H1 (cell line): ENCODE data around the gene ATPAF1. TPM values are rescaled to one million over a fixed set of nuclear protein-coding genes. Genes with fewer than 3 reads are reported as not detected.

Source experiments
- CTCF ChIA-PET: fragments of 300-600 bp; sonication (Branson Sonifier 250); formaldehyde crosslinking; loops from one replicate; lab custom pipeline; 2021; ENCODE audit not compliant: partially characterized antibody; lab: Charles Lee
- POLR2A ChIA-PET: fragments of 300-600 bp; sonication (Branson Sonifier 250); formaldehyde crosslinking; loops from one replicate; lab custom pipeline; 2021; ENCODE audit warnings: inconsistent platforms; ENCODE audit not compliant: partially characterized antibody; lab: Charles Lee
- DNase-seq, 2 experiments: peaks; one replicate each; pipeline versions ENCODE4 v3.0.0 to v3.0.0-alpha.2; 2010 to 2022; ENCODE audit warnings: low spot score in 2 of 2, low read depth in 1 of 2, mixed read lengths in 1 of 2
- FAIRE-seq: peaks from 2 replicates; lab custom pipeline; 2011; peaks lifted over from hg19 to GRCh38; lab: Jason Lieb, UNC
- H2AFZ ChIP-seq: 2 replicates; pipeline ENCODE4 v1.8.1; 2012; ENCODE audit warnings: low read length, inconsistent platforms
- H2AK5ac ChIP-seq: 2 replicates; pipeline ENCODE4 v1.6.1; 2013; ENCODE audit warnings: low read depth, low read length
- H2BK120ac ChIP-seq: replicated peaks from 2 replicates; pipeline ENCODE3; 2013; ENCODE audit warnings: low read depth, low read length, inconsistent platforms
- H2BK12ac ChIP-seq: 2 replicates; pipeline ENCODE4 v1.6.1; 2013; ENCODE audit warnings: low read depth, low read length
- H2BK15ac ChIP-seq: 2 replicates; pipeline ENCODE4 v1.6.1; 2013; ENCODE audit warnings: low read length
- H2BK20ac ChIP-seq: 2 replicates; pipeline ENCODE4 v1.6.1; 2013; ENCODE audit warnings: low read length
- H2BK5ac ChIP-seq: 2 replicates; pipeline ENCODE4 v1.6.1; 2013; ENCODE audit warnings: low read depth, low read length
- H3K14ac ChIP-seq: 2 replicates; pipeline ENCODE4 v1.6.1; 2013; ENCODE audit warnings: inconsistent platforms; ENCODE audit not compliant: insufficient read length
- H3K18ac ChIP-seq: 2 replicates; pipeline ENCODE4 v1.6.1; 2013; ENCODE audit warnings: low read length; ENCODE audit errors: extremely low read depth
- H3K23ac ChIP-seq: 2 replicates; pipeline ENCODE4 v1.6.1; 2013; ENCODE audit warnings: inconsistent platforms; ENCODE audit not compliant: insufficient read length
- H3K23me2 ChIP-seq: 2 replicates; pipeline ENCODE4 v1.6.1; 2013; ENCODE audit warnings: low read depth, low read length
- H3K27ac ChIP-seq: 2 replicates; pipeline ENCODE4 v1.6.1; 2011; ENCODE audit warnings: low read depth, low read length, inconsistent platforms
- H3K27me3 ChIP-seq, 4 experiments: replicated peaks in 1 of 4; 1 replicate in 1 of 4; 2 replicates in 3 of 4; pipeline versions ENCODE4 v1.6.1 to v1.8.1; 2011 to 2013; ENCODE audit warnings: low read length in 3 of 4, mild to moderate bottlenecking in 3 of 4, inconsistent platforms in 2 of 4, mixed read lengths in 2 of 4, moderate library complexity in 1 of 4; ENCODE audit not compliant: control insufficient read depth in 3 of 4, insufficient read depth in 3 of 4; ENCODE audit errors: extremely low read depth in 1 of 4
- H3K36me3 ChIP-seq, 4 experiments: 2 replicates each; pipeline versions ENCODE4 v1.6.1 to v1.8.1; 2011 to 2013; ENCODE audit warnings: mild to moderate bottlenecking in 4 of 4, low read length in 3 of 4, moderate library complexity in 2 of 4, control low read depth in 1 of 4, inconsistent platforms in 1 of 4; ENCODE audit not compliant: insufficient read depth in 4 of 4, control insufficient read depth in 2 of 4
- H3K4ac ChIP-seq: replicated peaks from 2 replicates; pipeline ENCODE3; 2013; ENCODE audit warnings: low read length, low read depth, mixed read lengths, inconsistent platforms; ENCODE audit not compliant: insufficient read length
- H3K4me1 ChIP-seq, 4 experiments: replicated peaks in 1 of 4; 1 replicate in 1 of 4; 2 replicates in 3 of 4; pipeline versions ENCODE4 v1.6.1 to v1.8.1; 2011 to 2013; ENCODE audit warnings: low read length in 3 of 4, inconsistent platforms in 2 of 4, mixed read lengths in 1 of 4; ENCODE audit not compliant: insufficient read depth in 4 of 4, control insufficient read depth in 3 of 4
- H3K4me2 ChIP-seq, 2 experiments: 2 replicates each; pipeline versions ENCODE4 v1.6.1 to v1.8.1; 2011 to 2013; ENCODE audit warnings: low read depth in 2 of 2, low read length in 2 of 2, control low read depth in 1 of 2, inconsistent platforms in 1 of 2, mild to moderate bottlenecking in 1 of 2; ENCODE audit not compliant: insufficient read depth in 1 of 2
- H3K4me3 ChIP-seq, 4 experiments: fragments of 200-600, 300-600 bp in 1 of 4; sonication (generic), shearing (Covaris generic), sonication (Bioruptor Twin) in 1 of 4; 2 replicates each; pipeline versions ENCODE4 v1.5.1 to v1.8.1; 2011 to 2016; ENCODE audit warnings: low read length in 4 of 4, low read depth in 3 of 4, control low read depth in 2 of 4, inconsistent platforms in 2 of 4, mild to moderate bottlenecking in 2 of 4, mixed read lengths in 1 of 4, moderate library complexity in 1 of 4; ENCODE audit not compliant: insufficient read depth in 2 of 4; ENCODE audit errors: extremely low read depth in 1 of 4
- H3K56ac ChIP-seq: replicated peaks from 2 replicates; pipeline ENCODE3; 2013; ENCODE audit warnings: low read depth, mild to moderate bottlenecking, mixed read lengths, low read length, inconsistent platforms; ENCODE audit not compliant: insufficient read length
- H3K79me1 ChIP-seq: 2 replicates; pipeline ENCODE4 v1.6.1; 2013; ENCODE audit warnings: low read depth, low read length, control low read depth
- H3K79me2 ChIP-seq, 2 experiments: 2 replicates each; pipeline versions ENCODE4 v1.6.1 to v1.8.1; 2012 to 2013; ENCODE audit warnings: low read length in 2 of 2, mild to moderate bottlenecking in 2 of 2, inconsistent platforms in 1 of 2; ENCODE audit not compliant: insufficient read depth in 2 of 2, control insufficient read depth in 1 of 2
- H3K9ac ChIP-seq, 4 experiments: replicated peaks in 1 of 4; 1 replicate in 1 of 4; 2 replicates in 3 of 4; pipeline versions ENCODE4 v1.6.1 to v1.8.1; 2011 to 2013; ENCODE audit warnings: low read depth in 3 of 4, low read length in 3 of 4, control low read depth in 2 of 4, mild to moderate bottlenecking in 2 of 4, moderate library complexity in 2 of 4, inconsistent platforms in 1 of 4; ENCODE audit errors: extremely low read depth in 1 of 4
- H3K9me3 ChIP-seq, 2 experiments: 2 replicates each; pipeline versions ENCODE4 v1.6.1 to v1.8.1; 2012 to 2013; ENCODE audit warnings: mild to moderate bottlenecking in 2 of 2, moderate library complexity in 2 of 2, control low read depth in 1 of 2, inconsistent platforms in 1 of 2, low read depth in 1 of 2, low read length in 1 of 2, mixed read lengths in 1 of 2; ENCODE audit not compliant: insufficient read depth in 2 of 2
- H4K20me1 ChIP-seq, 2 experiments: replicated peaks in 1 of 2; 2 replicates each; pipeline versions ENCODE3 to v1.8.1; 2011 to 2013; ENCODE audit warnings: inconsistent platforms in 2 of 2, low read length in 2 of 2, mild to moderate bottlenecking in 1 of 2; ENCODE audit not compliant: insufficient read depth in 2 of 2, control insufficient read depth in 1 of 2
- H4K5ac ChIP-seq: 2 replicates; pipeline ENCODE4 v1.6.1; 2013; ENCODE audit warnings: low read length, low read depth, mixed read lengths, inconsistent platforms; ENCODE audit not compliant: insufficient read length
- H4K8ac ChIP-seq: 2 replicates; pipeline ENCODE4 v1.8.0; 2013; ENCODE audit warnings: mild to moderate bottlenecking, moderate library complexity, low read length, inconsistent platforms; ENCODE audit not compliant: insufficient read depth; ENCODE audit errors: extremely low read depth
- H4K91ac ChIP-seq: replicated peaks from 2 replicates; pipeline ENCODE3; 2013; ENCODE audit warnings: low read length, mixed read lengths, inconsistent platforms; ENCODE audit not compliant: insufficient read length
- ASH2L ChIP-seq: fragments of 200-600, 300-600 bp; sonication (generic); IDR thresholded peaks from one replicate; pipeline ENCODE4 v1.7.1; 2017; ENCODE audit warnings: low read length
- CBX8 ChIP-seq: fragments of 300-800, 300-1000 bp; sonication (generic); IDR thresholded peaks from 2 replicates; pipeline ENCODE4 v1.7.1; 2016; ENCODE audit warnings: low read depth, low read length, borderline replicate concordance
- CHD1 ChIP-seq: IDR thresholded peaks from 2 replicates; pipeline ENCODE4 v1.6.1; 2012; ENCODE audit warnings: low read depth, low read length, improper control_type of control experiment
- CREB1 ChIP-seq: IDR thresholded peaks from 2 replicates; pipeline ENCODE4 v1.6.1; 2012; ENCODE audit warnings: inconsistent platforms
- CTBP2 ChIP-seq: IDR thresholded peaks from 2 replicates; pipeline ENCODE4 v1.7.0; 2011; ENCODE audit warnings: borderline replicate concordance, mild to moderate bottlenecking, moderate library complexity, mixed read lengths, low read length; ENCODE audit not compliant: insufficient read depth, insufficient read length
- HDAC2 ChIP-seq, 2 experiments: fragments of 300-600 bp in 1 of 2; sonication (generic) in 1 of 2; IDR thresholded peaks; 2 replicates each; pipeline ENCODE4 v1.6.1; 2011 to 2012; ENCODE audit warnings: low read depth in 2 of 2, low read length in 2 of 2, mild to moderate bottlenecking in 2 of 2, moderate library complexity in 2 of 2, borderline replicate concordance in 1 of 2, inconsistent platforms in 1 of 2
- POU5F1 ChIP-seq: IDR thresholded peaks from 2 replicates; pipeline ENCODE4 v1.6.1; 2011; ENCODE audit warnings: low read depth, mild to moderate bottlenecking, low read length, moderate library complexity
- RFX5 ChIP-seq: IDR thresholded peaks from 2 replicates; pipeline ENCODE4 v1.6.1; 2011; ENCODE audit warnings: low read depth, low read length, improper control_type of control experiment, borderline replicate concordance
- SAP30 ChIP-seq: fragments of 300-600 bp; sonication (generic); IDR thresholded peaks from 2 replicates; pipeline ENCODE4 v1.7.1; 2012; ENCODE audit warnings: low read length, moderate library complexity, mild to moderate bottlenecking, inconsistent platforms; ENCODE audit not compliant: insufficient read depth, insufficient replicate concordance
- TEAD4 ChIP-seq: IDR thresholded peaks from 2 replicates; pipeline ENCODE4 v1.6.1; 2012; ENCODE audit warnings: low read depth, low read length, inconsistent platforms, mixed read lengths
- USF2 ChIP-seq: IDR thresholded peaks from 2 replicates; pipeline ENCODE4 v1.6.1; 2011; ENCODE audit warnings: low read length, improper control_type of control experiment
- WGBS, 2 experiments: shearing (Covaris generic) in 1 of 2; methylation state at CpG; one replicate each; pipeline versions ENCODE4 v1.1.6 to v1.1.7; 2013 to 2015; ENCODE audit warnings: low lambda C conversion rate in 2 of 2, mixed read lengths in 2 of 2, inconsistent platforms in 1 of 2, low coverage in 1 of 2, missing lambda C conversion rate in 1 of 2; ENCODE audit not compliant: insufficient replicate concordance in 2 of 2, insufficient coverage in 1 of 2, insufficient read length in 1 of 2; ENCODE audit errors: extremely low coverage in 1 of 2, missing lambda C conversion rate in 1 of 2; 5-methylcytosine and 5-hydroxymethylcytosine counted together
- polyA plus RNA-seq, 7 experiments: library from polyadenylated mRNA; depleted of rRNA in 3 of 7; stranded (reverse) in 5 of 7; unstranded in 2 of 7; fragments of >200 nt in 5 of 7; fragments of 200-250 nt in 2 of 7; gene quantifications; 1 replicate in 5 of 7; 2 replicates in 1 of 7; 4 replicates in 1 of 7; pipeline versions ENCODE4 v1.2.1 to v1.2.3, GENCODE V29; 2011 to 2013; ENCODE audit warnings: missing spikeins in 2 of 7, mixed read lengths in 2 of 7
- total RNA-seq: library from RNA; stranded (reverse); fragmentation: NEBNext Ultra II Directional; extraction: Animal tissue kit (Norgen Biotek cat#: 25700); gene quantifications from 2 replicates; pipeline ENCODE4 v1.2.1, GENCODE V29; 2021

ATPAF1 gene
- total and polyA plus RNA-seq, 2 of the 8 experiments (the other 6 are each of a cell fraction or from before 2014, with no cell fraction given), result 46.7 to 55.9 TPM

GRCh38 chr1:46652321-46653100 is 15.7 kb downstream of the ATPAF1 start:
- no peaks in the 10 kb centered on the region for H3K23me2 ChIP-seq
- H3K23ac ChIP-seq, result no peak overlapping the region
- no peaks in the 10 kb centered on the region for H3K9me3 ChIP-seq
- 76% methylated on average over 6 of the region's 6 CpGs; no CpG with 5 or more reads in 1 of the 2 experiments for WGBS, 2 experiments
- DNase-seq, result no peak
- no peak overlapping the region for H4K5ac ChIP-seq
- no peak overlapping the region for H2AFZ ChIP-seq
- POLR2A ChIA-PET, result interaction anchor here (0.9 to 1.6 kb wide), 3 partner anchors 9 to 15 kb away, joined by 3 to 4 read pairs (median 3); no protein-coding TSS in a partner anchor
- H3K79me2 ChIP-seq, result no peaks in the 10 kb centered on the region
- CTCF ChIA-PET, result no interaction called here
- no peak overlapping the region for H4K91ac ChIP-seq
- no peaks in the 10 kb centered on the region for H3K27me3 ChIP-seq
- H2BK20ac ChIP-seq, result no peak overlapping the region
- no peak overlapping the region for H2AK5ac ChIP-seq
- FAIRE-seq, result no peak
- H2BK120ac ChIP-seq, result no peak overlapping the region
- no peak overlapping the region for H2BK15ac ChIP-seq
- no peak overlapping the region for H2BK12ac ChIP-seq
- no peak overlapping the region for H3K4me3 ChIP-seq
- peaks cover 0 to 54% (median 17%) of the 10 kb centered on the region in 4 experiments; a peak in 6 of 8 replicates for H3K36me3 ChIP-seq
- H3K9ac ChIP-seq, result no peak overlapping the region
- no peaks in the 10 kb centered on the region for H3K79me1 ChIP-seq
- H3K27ac ChIP-seq, result no peak overlapping the region
- H3K4me1 ChIP-seq, result no peaks in the 10 kb centered on the region
- H3K4ac ChIP-seq, result no peak overlapping the region
- no peak overlapping the region for H3K14ac ChIP-seq
- no peak overlapping the region for H3K56ac ChIP-seq
- no peak overlapping the region for H3K4me2 ChIP-seq
- no peak overlapping the region for H4K8ac ChIP-seq
- no peaks in the 10 kb centered on the region for H4K20me1 ChIP-seq
- H3K18ac ChIP-seq, result no peak overlapping the region
- H2BK5ac ChIP-seq, result no peak overlapping the region
- TF ChIP-seq CTBP2 (no peak), USF2 (no peak), TEAD4 (no peak), CREB1 (no peak), RFX5 (no peak), POU5F1 (no peak), CBX8 (no peak), SAP30 (no peak), HDAC2 (IDR thresholded peaks at IDR 0.05; ENCODE audit: borderline replicate concordance in 1 of 2, low read depth in 2 of 2, low read length in 2 of 2) (no peak), ASH2L (no peak), CHD1 (no peak)
